Activated T-cell treated with anti-CD3 and anti-CD28 coated beads, Interleukin-2, amount 50 U/mL, for 72 hours (primary cell): Measurements from ENCODE around the gene ARMH4. TPM values are rescaled to one million over a fixed set of nuclear protein-coding genes. Genes with fewer than 3 reads are reported as not detected.

ENCODE experiments used
- ATAC-seq, 2 donors: fragments of 150-1000 bp; cut with Tn5 transposase; replicated peaks in 1 of 2; 2 replicates each; pipeline ENCODE4 v1.10.0; 2021; ENCODE audit warnings: moderate library complexity in 2 of 2, mild to moderate bottlenecking in 1 of 2
- DNase-seq, 2 donors: peaks; one replicate each; pipeline ENCODE4 v3.0.0; 2021 to 2022; ENCODE audit warnings: mixed read lengths in 1 of 2
- H3K27ac Mint-ChIP-seq: one replicate; pipeline ENCODE4 v1.8.0; 2022; ENCODE audit warnings: mild to moderate bottlenecking, moderate library complexity, mixed read lengths
- H3K27me3 Mint-ChIP-seq: one replicate; pipeline ENCODE4 v1.8.0; 2022; ENCODE audit warnings: low read depth, mixed read lengths
- H3K36me3 Mint-ChIP-seq, 2 donors: one replicate each; pipeline ENCODE4 v1.8.0; 2022; ENCODE audit warnings: mixed read lengths in 2 of 2, mild to moderate bottlenecking in 1 of 2; ENCODE audit not compliant: insufficient read depth in 2 of 2
- H3K4me1 Mint-ChIP-seq: one replicate; pipeline ENCODE4 v1.8.0; 2022; ENCODE audit warnings: low read depth, mixed read lengths
- H3K4me3 Mint-ChIP-seq, 2 donors: one replicate each; pipeline ENCODE4 v1.8.0; 2022; ENCODE audit warnings: mild to moderate bottlenecking in 2 of 2, mixed read lengths in 2 of 2, moderate library complexity in 2 of 2
- H3K9me3 Mint-ChIP-seq, 2 donors: one replicate each; pipeline ENCODE4 v1.8.0; 2022; ENCODE audit warnings: mixed read lengths in 2 of 2
- total RNA-seq, 2 donors: library from RNA; stranded (reverse); gene quantifications; one replicate each; pipeline ENCODE4 v1.2.3, GENCODE V29; 2022

Gene ARMH4
- total RNA-seq, 2 donors from 2014 or later: not detected

- no peak for ATAC-seq
- Mint-ChIP-seq H3K4me3 (no peak overlapping the region), H3K36me3 (no peaks in the 10 kb centered on the region), H3K9me3 (no peaks in the 10 kb centered on the region), H3K27ac (no peak overlapping the region), H3K27me3 (peaks cover 28% of the 10 kb centered on the region), H3K4me1 (peaks cover 7% of the 10 kb centered on the region)
- no peak for DNase-seq
Measured at GRCh38 chr14:58078068-58078467, 73.9 kb downstream of the ARMH4 start.

- H3K4me3 Mint-ChIP-seq: no peak overlapping the region
- no peak for DNase-seq
- H3K4me1 Mint-ChIP-seq: peaks cover 5% of the 10 kb centered on the region
- peaks cover 24% of the 10 kb centered on the region for H3K27me3 Mint-ChIP-seq
- ATAC-seq: no peak
- H3K9me3 Mint-ChIP-seq: no peaks in the 10 kb centered on the region
- H3K36me3 Mint-ChIP-seq: no peaks in the 10 kb centered on the region
- no peak overlapping the region for H3K27ac Mint-ChIP-seq
Measured at GRCh38 chr14:58077621-58078020, 74.4 kb downstream of the ARMH4 start.

GRCh38 chr14:58073516-58073915 is 78.5 kb downstream of the ARMH4 start:
- Mint-ChIP-seq H3K4me3 (no peak overlapping the region), H3K27ac (no peak overlapping the region), H3K4me1 (no peaks in the 10 kb centered on the region), H3K9me3 (no peaks in the 10 kb centered on the region), H3K36me3 (no peaks in the 10 kb centered on the region), H3K27me3 (peaks cover 24% of the 10 kb centered on the region)
- no peak for ATAC-seq
- no peak for DNase-seq

GRCh38 chr14:58072288-58073071 is 79.5 kb downstream of the ARMH4 start:
- peak; percentile 60 to 66 for ATAC-seq
- H3K4me3 Mint-ChIP-seq: no peak overlapping the region
- DNase-seq: peak; percentile 48 to 55
- no peaks in the 10 kb centered on the region for H3K4me1 Mint-ChIP-seq
- no peaks in the 10 kb centered on the region for H3K36me3 Mint-ChIP-seq
- peaks cover 15% of the 10 kb centered on the region for H3K27me3 Mint-ChIP-seq
- no peak overlapping the region for H3K27ac Mint-ChIP-seq
- H3K9me3 Mint-ChIP-seq: no peaks in the 10 kb centered on the region

DNA sequence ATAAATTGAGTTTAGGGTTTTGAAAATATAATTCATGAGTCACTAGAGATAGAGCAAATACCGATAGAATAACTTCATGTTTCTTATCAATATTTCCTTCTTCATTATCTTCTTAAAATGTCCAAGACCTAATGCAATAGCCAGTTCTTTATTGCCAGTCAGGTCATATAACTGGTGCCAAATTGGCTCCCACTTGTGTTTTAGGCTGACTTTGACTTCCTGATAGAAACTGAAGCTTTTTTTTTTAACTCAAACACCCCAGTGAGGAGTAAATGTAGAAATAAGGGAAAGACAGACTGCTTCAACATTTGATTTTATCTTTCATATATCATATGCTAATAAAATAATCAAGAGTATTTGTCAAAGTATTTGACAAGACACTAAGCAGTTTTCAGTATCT is 80.7 kb downstream of the ARMH4 start:
- Mint-ChIP-seq H3K36me3 (no peaks in the 10 kb centered on the region), H3K4me3 (no peak overlapping the region), H3K4me1 (no peaks in the 10 kb centered on the region), H3K9me3 (no peaks in the 10 kb centered on the region), H3K27ac (no peak overlapping the region), H3K27me3 (peaks cover 15% of the 10 kb centered on the region)
- DNase-seq (no peak), ATAC-seq (no peak)

DNA sequence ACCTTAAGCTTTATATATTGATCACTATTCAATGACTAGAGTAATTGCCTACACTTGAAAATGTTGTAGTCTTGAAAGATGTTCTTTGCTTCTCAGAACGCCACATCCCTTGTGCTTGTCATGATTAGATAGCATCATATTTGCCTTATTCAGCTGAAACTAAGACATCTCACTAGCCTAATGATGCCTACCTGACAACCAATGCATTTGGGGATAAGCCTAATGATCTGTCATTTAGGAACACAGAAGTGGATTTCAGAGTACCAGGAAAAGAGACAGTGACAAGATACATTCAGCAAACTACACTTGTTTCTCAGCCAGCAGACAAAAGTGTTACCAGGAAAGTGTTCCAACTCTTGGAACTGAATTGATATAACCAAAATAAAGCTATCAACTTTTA is 83.7 kb downstream of the ARMH4 start:
- no peaks in the 10 kb centered on the region for H3K36me3 Mint-ChIP-seq
- no peak overlapping the region for H3K27ac Mint-ChIP-seq
- no peak overlapping the region for H3K4me3 Mint-ChIP-seq
- no peaks in the 10 kb centered on the region for H3K9me3 Mint-ChIP-seq
- ATAC-seq (no peak), DNase-seq (no peak)
- H3K27me3 Mint-ChIP-seq: no peaks in the 10 kb centered on the region
- no peaks in the 10 kb centered on the region for H3K4me1 Mint-ChIP-seq

GRCh38 chr14:58066115-58066514 is 85.9 kb downstream of the ARMH4 start:
- H3K4me3 Mint-ChIP-seq: no peak overlapping the region
- H3K9me3 Mint-ChIP-seq: no peaks in the 10 kb centered on the region
- DNase-seq (no peak), ATAC-seq (no peak)
- no peaks in the 10 kb centered on the region for H3K36me3 Mint-ChIP-seq
- H3K27ac Mint-ChIP-seq: no peak overlapping the region
- H3K4me1 Mint-ChIP-seq: no peaks in the 10 kb centered on the region
- peaks cover 4% of the 10 kb centered on the region for H3K27me3 Mint-ChIP-seq

DNA sequence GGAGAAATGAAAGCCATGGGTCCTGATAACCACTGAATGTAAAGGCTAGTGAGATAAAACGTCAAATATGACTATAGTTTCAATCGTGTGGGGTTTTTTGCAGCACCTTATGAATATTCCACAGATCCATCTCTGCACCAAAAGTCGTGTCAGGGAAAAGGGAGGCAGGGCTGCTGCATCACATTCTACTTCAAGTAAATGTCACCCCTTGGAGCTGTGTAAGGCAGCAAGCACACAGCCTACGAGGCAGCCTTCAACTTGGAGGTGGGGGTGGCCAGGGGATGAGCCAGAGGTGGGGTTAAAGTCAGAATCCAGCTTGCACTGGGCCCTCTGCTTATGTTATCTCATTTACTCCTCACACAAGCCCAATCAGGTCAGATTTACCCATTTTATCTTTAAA is 90.4 kb downstream of the ARMH4 start:
- Mint-ChIP-seq H3K4me1 (no peaks in the 10 kb centered on the region), H3K36me3 (no peaks in the 10 kb centered on the region), H3K9me3 (no peaks in the 10 kb centered on the region), H3K27ac (no peak overlapping the region), H3K27me3 (peaks cover 16% of the 10 kb centered on the region), H3K4me3 (no peak overlapping the region)
- ATAC-seq (no peak), DNase-seq (no peak)

DNA sequence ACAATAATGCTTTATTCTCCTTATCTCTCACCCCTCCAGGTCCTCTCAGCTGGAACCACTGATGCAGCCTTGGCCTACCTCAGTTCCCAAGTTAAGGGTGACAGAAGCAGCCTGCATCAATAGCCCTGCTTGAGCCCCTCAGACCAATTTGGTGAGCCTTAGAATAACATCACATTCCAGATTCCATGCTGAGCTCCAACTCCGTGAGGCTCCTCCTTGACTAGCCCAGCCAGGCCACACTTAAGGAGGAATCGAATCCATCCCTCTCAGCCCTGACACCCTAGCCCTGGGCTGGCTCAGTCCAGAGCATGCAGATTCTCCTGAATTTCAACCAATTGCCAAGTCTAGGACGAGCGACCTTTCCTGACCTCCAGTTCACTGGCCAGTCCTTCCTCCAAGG is 91.1 kb downstream of the ARMH4 start:
- Mint-ChIP-seq H3K4me1 (no peaks in the 10 kb centered on the region), H3K27ac (no peak overlapping the region), H3K4me3 (no peak overlapping the region), H3K27me3 (peaks cover 23% of the 10 kb centered on the region), H3K9me3 (no peaks in the 10 kb centered on the region), H3K36me3 (no peaks in the 10 kb centered on the region)
- DNase-seq (no peak), ATAC-seq (no peak)

DNA sequence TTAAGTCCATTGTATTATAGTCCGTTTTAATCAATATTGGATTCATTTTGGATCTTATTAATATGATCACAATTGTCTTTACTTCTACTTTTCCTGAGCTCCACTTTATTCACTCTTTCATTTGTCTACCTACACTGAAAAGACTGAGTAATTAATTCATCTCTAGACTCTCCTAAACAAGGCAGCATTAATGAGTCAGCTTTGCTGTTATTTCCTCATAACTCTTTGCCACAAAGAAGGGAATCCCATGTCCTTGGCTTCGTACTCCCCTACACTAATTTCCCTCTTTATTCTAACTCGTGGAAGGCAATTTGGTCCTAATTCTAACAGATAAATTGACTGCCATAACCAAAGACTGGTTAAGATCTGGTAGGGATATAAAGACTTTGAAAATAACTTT is 91.9 kb downstream of the ARMH4 start:
- DNase-seq (no peak), ATAC-seq (no peak)
- Mint-ChIP-seq H3K27me3 (peaks cover 24% of the 10 kb centered on the region), H3K4me3 (no peak overlapping the region), H3K27ac (no peak overlapping the region), H3K36me3 (no peaks in the 10 kb centered on the region), H3K9me3 (no peaks in the 10 kb centered on the region), H3K4me1 (no peaks in the 10 kb centered on the region)

GRCh38 chr14:58059126-58059525 is 92.9 kb downstream of the ARMH4 start:
- peaks cover 24% of the 10 kb centered on the region for H3K27me3 Mint-ChIP-seq
- H3K4me3 Mint-ChIP-seq: no peak overlapping the region
- ATAC-seq: no peak
- no peaks in the 10 kb centered on the region for H3K36me3 Mint-ChIP-seq
- H3K9me3 Mint-ChIP-seq: no peaks in the 10 kb centered on the region
- no peak for DNase-seq
- no peak overlapping the region for H3K27ac Mint-ChIP-seq
- H3K4me1 Mint-ChIP-seq: no peaks in the 10 kb centered on the region

DNA sequence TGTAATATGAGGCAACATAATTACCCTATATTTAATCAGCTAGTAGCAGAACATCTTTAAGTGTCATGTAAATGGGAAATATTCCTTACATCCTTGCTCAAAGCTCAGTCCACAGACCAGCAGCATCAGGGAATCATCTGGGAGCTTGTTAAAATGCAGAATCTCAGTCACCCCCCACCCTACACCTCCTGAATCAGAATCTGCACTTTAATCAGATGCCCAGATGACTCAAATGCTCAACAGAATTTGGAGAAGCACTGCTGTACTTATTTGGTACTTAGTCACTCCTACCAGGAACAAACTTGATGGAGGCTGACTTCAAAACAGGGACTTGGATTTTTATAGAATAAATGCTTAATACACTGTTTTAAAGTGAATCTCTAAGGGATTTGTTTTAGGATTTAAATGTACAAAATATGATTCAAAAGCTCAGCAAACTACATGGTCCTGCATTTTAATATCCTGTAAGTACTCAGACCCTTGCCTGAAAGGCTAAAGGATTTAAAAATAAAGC is 96.5 kb downstream of the ARMH4 start:
- ATAC-seq (no peak), DNase-seq (no peak)
- Mint-ChIP-seq H3K36me3 (no peaks in the 10 kb centered on the region), H3K27ac (no peak overlapping the region), H3K27me3 (peaks cover 36% of the 10 kb centered on the region), H3K4me1 (no peaks in the 10 kb centered on the region), H3K9me3 (no peaks in the 10 kb centered on the region), H3K4me3 (no peak overlapping the region)

DNA sequence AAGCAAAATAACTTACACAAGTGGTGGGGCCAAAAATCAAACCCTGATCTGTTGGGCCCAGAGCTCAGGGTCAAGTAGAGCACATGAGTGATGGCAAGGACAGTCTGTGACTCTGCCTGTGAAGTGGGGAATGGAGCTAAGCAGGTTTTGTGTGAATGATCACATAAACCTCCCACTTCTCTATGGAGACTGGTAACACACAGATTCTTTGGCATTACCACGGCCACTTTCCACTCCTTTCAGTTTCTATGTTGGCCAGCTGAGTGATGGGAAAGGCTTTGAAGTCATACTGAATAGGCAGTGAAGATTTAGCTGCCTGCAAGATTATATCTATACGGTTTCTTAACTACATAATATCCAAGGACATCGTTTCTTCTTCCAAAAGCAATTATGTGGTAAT is 97.9 kb downstream of the ARMH4 start:
- no peaks in the 10 kb centered on the region for H3K36me3 Mint-ChIP-seq
- peaks cover 36% of the 10 kb centered on the region for H3K27me3 Mint-ChIP-seq
- H3K9me3 Mint-ChIP-seq: no peaks in the 10 kb centered on the region
- H3K4me3 Mint-ChIP-seq: no peak overlapping the region
- no peak overlapping the region for H3K27ac Mint-ChIP-seq
- no peak for ATAC-seq
- DNase-seq: no peak
- H3K4me1 Mint-ChIP-seq: no peaks in the 10 kb centered on the region

DNA sequence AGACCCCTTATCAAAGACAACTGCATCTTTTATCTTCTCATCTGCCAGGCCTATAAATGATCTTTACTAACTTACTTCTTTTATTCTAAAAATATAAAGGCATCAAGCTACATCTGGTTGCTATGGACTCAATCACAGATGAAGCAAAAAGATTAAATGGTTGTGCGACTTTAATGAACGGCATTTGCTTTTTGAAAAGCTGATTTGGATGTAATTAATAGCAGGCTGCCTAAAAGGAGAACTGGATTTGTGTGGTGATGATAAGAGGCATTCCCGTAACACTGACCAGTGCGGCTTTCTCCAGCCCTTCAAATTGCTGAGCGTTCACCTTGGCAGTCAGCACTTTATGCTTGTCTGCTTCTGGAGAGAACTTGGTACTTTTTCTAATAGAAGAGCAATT is 103.8 kb downstream of the ARMH4 start:
- ATAC-seq: no peak
- DNase-seq: no peak
- H3K27me3 Mint-ChIP-seq: peaks cover 15% of the 10 kb centered on the region
- H3K4me1 Mint-ChIP-seq: no peaks in the 10 kb centered on the region
- H3K4me3 Mint-ChIP-seq: no peak overlapping the region
- H3K36me3 Mint-ChIP-seq: no peaks in the 10 kb centered on the region
- H3K9me3 Mint-ChIP-seq: peaks cover 2% of the 10 kb centered on the region in 2 donors
- H3K27ac Mint-ChIP-seq: no peak overlapping the region
